ENCODE measurements around the gene ASAH2. TPM values are rescaled to one million over a fixed set of nuclear protein-coding genes. Genes with fewer than 3 reads are reported as not detected.

Gene ASAH2
- total RNA-seq (0.44 and 1.9 TPM in 2 replicates), polyA plus RNA-seq (0.03 and 0.25 TPM in 2 replicates), polyA minus RNA-seq (0.09 and 0.93 TPM in 2 replicates)
- 0.86 TPM for total RNA-seq (2013)

- Histone ChIP-seq H4K20me1 (ENCODE audit: control insufficient read depth, insufficient read depth, low read length, poor library complexity, severe bottlenecking) (no peaks in the 10 kb centered on the region), H3K27me3 (replicated peaks in 1 of 4; ENCODE audit: control extremely low read depth in 1 of 4, control insufficient read depth in 3 of 4, insufficient read depth in 4 of 4, low read length in 3 of 4) (peaks cover 0 to 8% (median 3%) of the 10 kb centered on the region in 4 experiments), H3K4me2 (replicated peaks; ENCODE audit: low read depth, low read length, poor library complexity, severe bottlenecking) (no peak within 1 kb of the TSS), H3K4me3 (ENCODE audit: control extremely low read depth in 1 of 5, extremely low read depth in 1 of 5, insufficient read depth in 1 of 5, low read depth in 2 of 5, low read length in 4 of 5) (no peak within 1 kb of the TSS), H3K36me3 (replicated peaks in 1 of 2; ENCODE audit: control extremely low read depth in 1 of 2, control insufficient read depth in 1 of 2, extremely low read depth in 1 of 2, insufficient read depth in 2 of 2, low read length in 1 of 2) (no peaks in the 10 kb centered on the region), H3K27ac (ENCODE audit: low read length in 2 of 2) (no peak within 1 kb of the TSS), H3K79me2 (ENCODE audit: control insufficient read depth, insufficient read depth, low read length) (no peaks in the 10 kb centered on the region), H2AFZ (ENCODE audit: insufficient read depth, low read depth, low read length, poor library complexity, severe bottlenecking) (no peak within 1 kb of the TSS), H3K9me3 (ENCODE audit: control extremely low read depth in 1 of 3, control insufficient read depth in 2 of 3, insufficient read depth in 1 of 3, low read length in 2 of 3) (peaks cover 0 to 1% (median 0%) of the 10 kb centered on the region in 3 donors), H3K9ac (ENCODE audit: low read length) (no peak within 1 kb of the TSS), H3K4me1 (ENCODE audit: control insufficient read depth in 2 of 2, insufficient read depth in 2 of 2, low read length in 2 of 2) (no peaks in the 10 kb centered on the region)
- no peak for TF ChIP-seq EZH2 (IDR thresholded peaks at IDR 0.05; ENCODE audit: borderline replicate concordance, insufficient read depth, low read depth, low read length, poor library complexity, severe bottlenecking)
- TF ChIP-seq CTCF (IDR thresholded peaks at IDR 0.05), result no peak
- ChIA-PET POLR2A (no interaction called here), CTCF (interaction anchor here (0.7 to 1.8 kb wide), 2 partner anchors 24 kb away, joined by 3 to 6 read pairs; no protein-coding TSS in a partner anchor)
- Mint-ChIP-seq H3K4me3 (no peak within 1 kb of the TSS), H3K27ac (no peak within 1 kb of the TSS), H3K27me3 (peaks cover 32% of the 10 kb centered on the region), H3K4me1 (no peaks in the 10 kb centered on the region), H3K9me3 (ENCODE audit: insufficient read depth) (no peaks in the 10 kb centered on the region)
- no peak for DNase-seq
- no peak for ATAC-seq (ENCODE audit: low read depth)
- intact Hi-C loops (cut with micrococcal nuclease), result no loop called here
- 57% methylated on average over 1 of the region's 1 CpG for WGBS (ENCODE audit: insufficient coverage)
These were observed at the start of gene ASAH2 for GRCh38 chr10:50251394-50251793. TSS of gene ASAH2 (minus strand) at chr10:50251516. CDS start at chr10:50248610, 2,906 bp downstream.

- Histone ChIP-seq H3K9ac (ENCODE audit: low read length) (no peak overlapping the region), H3K4me2 (replicated peaks; ENCODE audit: low read depth, low read length, poor library complexity, severe bottlenecking) (no peak overlapping the region), H3K9me3 (ENCODE audit: control extremely low read depth in 1 of 3, control insufficient read depth in 2 of 3, insufficient read depth in 1 of 3, low read length in 2 of 3) (peaks cover 3 to 7% (median 6%) of the 10 kb centered on the region in 3 donors), H3K4me3 (ENCODE audit: control extremely low read depth in 1 of 5, extremely low read depth in 1 of 5, insufficient read depth in 1 of 5, low read depth in 2 of 5, low read length in 4 of 5) (no peak overlapping the region), H3K27ac (ENCODE audit: low read length in 2 of 2) (no peak overlapping the region), H3K27me3 (replicated peaks in 1 of 4; ENCODE audit: control extremely low read depth in 1 of 4, control insufficient read depth in 3 of 4, insufficient read depth in 4 of 4, low read length in 3 of 4) (no peaks in the 10 kb centered on the region), H4K20me1 (ENCODE audit: control insufficient read depth, insufficient read depth, low read length, poor library complexity, severe bottlenecking) (no peaks in the 10 kb centered on the region), H3K4me1 (ENCODE audit: control insufficient read depth in 2 of 2, insufficient read depth in 2 of 2, low read length in 2 of 2) (peaks cover 2 to 4% of the 10 kb centered on the region in 2 donors), H3K79me2 (ENCODE audit: control insufficient read depth, insufficient read depth, low read length) (no peaks in the 10 kb centered on the region), H2AFZ (ENCODE audit: insufficient read depth, low read depth, low read length, poor library complexity, severe bottlenecking) (no peak overlapping the region), H3K36me3 (replicated peaks in 1 of 2; ENCODE audit: control extremely low read depth in 1 of 2, control insufficient read depth in 1 of 2, extremely low read depth in 1 of 2, insufficient read depth in 2 of 2, low read length in 1 of 2) (no peaks in the 10 kb centered on the region)
- no peak for DNase-seq
- CTCF ChIA-PET, result no interaction called here
- POLR2A ChIA-PET, result no interaction called here
- TF ChIP-seq CTCF (IDR thresholded peaks at IDR 0.05) (no peak), EZH2 (IDR thresholded peaks at IDR 0.05; ENCODE audit: borderline replicate concordance, insufficient read depth, low read depth, low read length, poor library complexity, severe bottlenecking) (no peak)
- ATAC-seq (ENCODE audit: low read depth), result no peak
- intact Hi-C loops (cut with micrococcal nuclease), result no loop called here
- Mint-ChIP-seq H3K4me3 (no peak overlapping the region), H3K9me3 (ENCODE audit: insufficient read depth) (peaks cover 8% of the 10 kb centered on the region), H3K27ac (no peak overlapping the region), H3K4me1 (peaks cover 22% of the 10 kb centered on the region), H3K27me3 (no peaks in the 10 kb centered on the region)
- WGBS (ENCODE audit: insufficient coverage), result 67% methylated on average over 1 of the region's 1 CpG
These were observed 48.8 kb upstream of the ASAH2 start for GRCh38 chr10:50299948-50300669.

All from B cell (primary cell).